B cell (primary cell): ENCODE measurements around the gene PLEKHG3. TPM values are rescaled to one million over a fixed set of nuclear protein-coding genes. Genes with fewer than 3 reads are reported as not detected.

Experiments
- ATAC-seq: fragments of 200-7000 bp; cut with Tn5 transposase; one replicate; pipeline ENCODE4 v1.10.0; 2021; ENCODE audit warnings: low read depth, mild to moderate bottlenecking, moderate number of reproducible peaks, moderate library complexity
- CTCF ChIA-PET: fragments of 350-600 bp; sonication (Branson Sonifier 250); formaldehyde crosslinking; loops from one replicate; lab custom pipeline; 2021; ENCODE audit warnings: antibody characterized with exemption, inconsistent platforms; lab: Charles Lee
- POLR2A ChIA-PET: fragments of 350-600 bp; sonication (Branson Sonifier 250); formaldehyde crosslinking; loops from one replicate; lab custom pipeline; 2021; ENCODE audit warnings: antibody characterized with exemption; lab: Charles Lee
- DNase-seq: peaks from one replicate; pipeline ENCODE4 v3.0.0; 2013
- H2AFZ ChIP-seq: 2 replicates; pipeline ENCODE4 v1.6.1; 2012; ENCODE audit warnings: mild to moderate bottlenecking, low read depth, low read length; ENCODE audit not compliant: insufficient read depth, poor library complexity, severe bottlenecking
- H3K27ac ChIP-seq, 2 donors: 1 replicate in 1 of 2; 2 replicates in 1 of 2; pipeline ENCODE4 v1.5.1; 2012 to 2013; ENCODE audit warnings: low read length in 2 of 2, mild to moderate bottlenecking in 2 of 2, moderate library complexity in 1 of 2
- H3K27me3 ChIP-seq, 4 experiments: fragments of 200-600 bp in 1 of 4; sonication (generic) in 1 of 4; replicated peaks in 1 of 4; 1 replicate in 2 of 4; 2 replicates in 2 of 4; pipeline versions ENCODE4 v1.6.1 to v1.7.0; 2013 to 2016; ENCODE audit warnings: low read length in 3 of 4, mild to moderate bottlenecking in 2 of 4, mixed read lengths in 1 of 4, moderate library complexity in 1 of 4; ENCODE audit not compliant: insufficient read depth in 4 of 4, control insufficient read depth in 3 of 4; ENCODE audit errors: control extremely low read depth in 1 of 4
- H3K36me3 ChIP-seq, 2 experiments: replicated peaks in 1 of 2; 1 replicate in 1 of 2; 2 replicates in 1 of 2; pipeline versions ENCODE4 v1.6.1 to v1.7.1; 2013; ENCODE audit warnings: low read length in 1 of 2; ENCODE audit not compliant: insufficient read depth in 2 of 2, control insufficient read depth in 1 of 2; ENCODE audit errors: control extremely low read depth in 1 of 2, extremely low read depth in 1 of 2
- H3K4me1 ChIP-seq, 2 donors: fragments of 200-600 bp in 1 of 2; sonication (generic) in 1 of 2; 1 replicate in 1 of 2; 2 replicates in 1 of 2; pipeline versions ENCODE4 v1.5.1 to v1.6.1; 2013 to 2017; ENCODE audit warnings: low read length in 2 of 2; ENCODE audit not compliant: control insufficient read depth in 2 of 2, insufficient read depth in 2 of 2
- H3K4me2 ChIP-seq: replicated peaks from 2 replicates; pipeline ENCODE3; 2012; ENCODE audit warnings: mild to moderate bottlenecking, low read depth, low read length; ENCODE audit not compliant: poor library complexity, severe bottlenecking
- H3K4me3 ChIP-seq, 5 experiments: fragments of 200-600 bp in 1 of 5; sonication (generic) in 1 of 5; 1 replicate in 3 of 5; 2 replicates in 2 of 5; pipeline versions ENCODE4 v1.5.1 to v1.7.0; 2011 to 2016; ENCODE audit warnings: low read length in 4 of 5, mild to moderate bottlenecking in 4 of 5, low read depth in 2 of 5, control low read depth in 1 of 5, moderate library complexity in 1 of 5; ENCODE audit not compliant: insufficient read depth in 1 of 5; ENCODE audit errors: control extremely low read depth in 1 of 5, extremely low read depth in 1 of 5
- H3K79me2 ChIP-seq: fragments of 200-600 bp; sonication (generic); one replicate; pipeline ENCODE4 v1.6.0; 2016; ENCODE audit warnings: low read length; ENCODE audit not compliant: control insufficient read depth, insufficient read depth
- H3K9ac ChIP-seq: fragments of 200-600 bp; sonication (generic); 2 replicates; pipeline ENCODE4 v1.6.1; 2017; ENCODE audit warnings: mild to moderate bottlenecking, low read length, moderate library complexity
- H3K9me3 ChIP-seq, 3 donors: one replicate each; pipeline versions ENCODE4 v1.6.1 to v1.7.1; 2013; ENCODE audit warnings: low read length in 2 of 3; ENCODE audit not compliant: control insufficient read depth in 2 of 3, insufficient read depth in 1 of 3; ENCODE audit errors: control extremely low read depth in 1 of 3
- H4K20me1 ChIP-seq: 2 replicates; pipeline ENCODE4 v1.6.0; 2012; ENCODE audit warnings: mild to moderate bottlenecking, low read length; ENCODE audit not compliant: insufficient read depth, control insufficient read depth, poor library complexity, severe bottlenecking
- H3K27ac Mint-ChIP-seq: one replicate; pipeline ENCODE4 v1.8.0; 2021; ENCODE audit warnings: mixed read lengths
- H3K27me3 Mint-ChIP-seq: one replicate; pipeline ENCODE4 v1.8.0; 2021; ENCODE audit warnings: mixed read lengths
- H3K4me1 Mint-ChIP-seq: one replicate; pipeline ENCODE4 v1.8.0; 2021; ENCODE audit warnings: mixed read lengths
- H3K4me3 Mint-ChIP-seq: one replicate; pipeline ENCODE4 v1.8.0; 2021; ENCODE audit warnings: mixed read lengths
- H3K9me3 Mint-ChIP-seq: one replicate; pipeline ENCODE4 v1.8.0; 2022; ENCODE audit warnings: mixed read lengths; ENCODE audit not compliant: insufficient read depth
- CTCF ChIP-seq: fragments of 200-600 bp; IDR thresholded peaks from one replicate; pipeline ENCODE4 v1.8.0; 2022; ENCODE audit warnings: antibody characterized with exemption, mild to moderate bottlenecking
- EZH2 ChIP-seq: IDR thresholded peaks from 2 replicates; pipeline ENCODE4 v1.6.1; 2012; ENCODE audit warnings: borderline replicate concordance, low read depth, mild to moderate bottlenecking, moderate library complexity, low read length; ENCODE audit not compliant: insufficient read depth, poor library complexity, severe bottlenecking
- WGBS: methylation state at CpG from one replicate; pipeline ENCODE4 v1.1.5; 2013; ENCODE audit warnings: missing lambda C conversion rate; ENCODE audit not compliant: insufficient coverage; 5-methylcytosine and 5-hydroxymethylcytosine counted together
- intact Hi-C: fragments of 100-400 bp; cut with micrococcal nuclease; formaldehyde crosslinking; loops from one replicate; pipeline ENCODE4 v1.10.0; 2022
- polyA plus RNA-seq: library from polyadenylated mRNA; depleted of rRNA; stranded (reverse); fragments of >200 nt; gene quantifications from 2 replicates; pipeline ENCODE4 v1.2.3, GENCODE V29; 2012
- total RNA-seq, 2 donors: library from RNA; stranded (reverse); fragments of 120-200 nt in 1 of 2; gene quantifications; 1 replicate in 1 of 2; 2 replicates in 1 of 2; pipeline versions ENCODE4 v1.2.3 to v1.2.4, GENCODE V29; 2013 to 2022

The PLEKHG3 gene
- total and polyA plus RNA-seq, 2 donors (not counting 1 experiment from before 2014, with no cell fraction given) = 0.12 to 0.25 TPM

- DNase-seq (no peak), ATAC-seq (no peak)
- Histone ChIP-seq H3K27ac (no peak overlapping the region), H3K4me1 (peaks cover 51 to 52% of the 10 kb centered on the region in 2 donors), H3K4me3 (no peak overlapping the region), H3K79me2 (no peaks in the 10 kb centered on the region), H3K4me2 (no peak overlapping the region), H3K9me3 (no peaks in the 10 kb centered on the region), H3K27me3 (peaks cover 0 to 46% (median 21%) of the 10 kb centered on the region in 4 experiments), H3K9ac (no peak overlapping the region), H2AFZ (no peak overlapping the region), H3K36me3 (no peaks in the 10 kb centered on the region), H4K20me1 (no peaks in the 10 kb centered on the region)
- Mint-ChIP-seq H3K27me3 (peaks cover 53% of the 10 kb centered on the region), H3K27ac (no peak overlapping the region), H3K9me3 (no peaks in the 10 kb centered on the region), H3K4me1 (peaks cover 47% of the 10 kb centered on the region), H3K4me3 (no peak overlapping the region)
- TF ChIP-seq EZH2 (no peak), CTCF (no peak)
- POLR2A ChIA-PET = no interaction called here
- intact Hi-C loops = no loop called here
- 93% methylated on average over 14 of the region's 14 CpGs for WGBS
- CTCF ChIA-PET = no interaction called here
Observed at GRCh38 chr14:64706593-64707193, 2.5 kb downstream of the PLEKHG3 start.

GRCh38 chr14:64707661-64708060, 3.4 kb downstream of the PLEKHG3 start:
- H3K4me2 ChIP-seq = no peak overlapping the region
- H3K9ac ChIP-seq = no peak overlapping the region
- peaks cover 49 to 50% of the 10 kb centered on the region in 2 donors for H3K4me1 ChIP-seq
- H4K20me1 ChIP-seq = no peaks in the 10 kb centered on the region
- CTCF ChIA-PET = no interaction called here
- Mint-ChIP-seq H3K4me1 (peaks cover 47% of the 10 kb centered on the region), H3K27ac (no peak overlapping the region), H3K9me3 (peaks cover 2% of the 10 kb centered on the region), H3K4me3 (peak overlapping the region; percentile 13), H3K27me3 (peaks cover 47% of the 10 kb centered on the region)
- H3K9me3 ChIP-seq = no peaks in the 10 kb centered on the region
- H3K36me3 ChIP-seq = no peaks in the 10 kb centered on the region
- no peak overlapping the region for H3K27ac ChIP-seq
- peaks cover 0 to 39% (median 17%) of the 10 kb centered on the region in 4 experiments for H3K27me3 ChIP-seq
- no peak overlapping the region for H2AFZ ChIP-seq
- TF ChIP-seq CTCF (no peak), EZH2 (no peak)
- POLR2A ChIA-PET = no interaction called here
- ATAC-seq (no peak), DNase-seq (no peak)
- WGBS = 95% methylated on average over 3 of the region's 7 CpGs
- no peak overlapping the region for H3K4me3 ChIP-seq
- H3K79me2 ChIP-seq = no peaks in the 10 kb centered on the region
- intact Hi-C loops = no loop called here
